Measurements from ENCODE around the gene SLX4IP.

GRCh38 chr20:10665027-10665561 lies 230.0 kb downstream of the SLX4IP start:
- TF ChIP-seq CTCF (IDR thresholded peaks at IDR 0.05; ENCODE audit: low read depth, low read length) (no peak), EZH2phosphoT487 (IDR thresholded peaks at IDR 0.05; ENCODE audit: low read depth) (no peak)
